HepG2 (cell line): Measurements from ENCODE around the gene FAM168A. TPM values are rescaled to one million over a fixed set of nuclear protein-coding genes. Genes with fewer than 3 reads are reported as not detected.

Experiments used
- ATAC-seq: fragments of 200-7000 bp; cut with Tn5 transposase; 3 replicates; pipeline ENCODE4 v1.9.1; 2020; ENCODE audit warnings: mild to moderate bottlenecking, moderate library complexity
- BruUV-seq: library from RNA; stranded (reverse); fragments of 400-500 nt; replicated peaks from 2 replicates; lab custom pipeline; 2021; lab: Mats Ljungman, UMichigan
- CTCF ChIA-PET: fragments of 300-600 bp; formaldehyde crosslinking; extraction: SDS; loops from one replicate; lab custom pipeline; 2021; ENCODE audit warnings: low total read pairs, inconsistent platforms, low intra/inter-chr PET ratio; lab: Yijun Ruan, JAX
- POLR2A ChIA-PET: fragments of 350-600 bp; sonication (Branson Sonifier 250); formaldehyde crosslinking; loops from one replicate; lab custom pipeline; 2020; ENCODE audit warnings: antibody characterized with exemption, inconsistent platforms; lab: Yijun Ruan, JAX
- DNase-seq: peaks from one replicate; pipeline ENCODE4 v3.0.0-alpha.2; 2015; ENCODE audit warnings: low spot score
- FAIRE-seq: peaks from 3 replicates; lab custom pipeline; 2011; peaks lifted over from hg19 to GRCh38; lab: Jason Lieb, UNC
- H2AFZ ChIP-seq: one replicate; pipeline ENCODE4 v1.6.1; 2011; ENCODE audit warnings: low read length, inconsistent platforms
- H3K27ac ChIP-seq: fragments of 300-600 bp; 3 replicates; pipeline ENCODE4 v1.8.0; 2011; ENCODE audit warnings: mixed run types, mild to moderate bottlenecking, mixed read lengths, low read length, inconsistent platforms; ENCODE audit not compliant: insufficient read depth; ENCODE audit errors: extremely low read length
- H3K27me3 ChIP-seq, 2 experiments: fragments of 200-600 bp in 1 of 2; 2 replicates in 1 of 2; 3 replicates in 1 of 2; pipeline versions ENCODE4 v1.6.0 to v1.8.0; 2011; ENCODE audit warnings: low read length in 2 of 2, mild to moderate bottlenecking in 2 of 2, moderate library complexity in 2 of 2, inconsistent platforms in 1 of 2; ENCODE audit not compliant: insufficient read depth in 2 of 2, control insufficient read depth in 1 of 2
- H3K36me3 ChIP-seq, 2 experiments: fragments of 200-600 bp in 1 of 2; replicated peaks in 1 of 2; 2 replicates in 1 of 2; 3 replicates in 1 of 2; pipeline versions ENCODE4 v1.5.1 to v1.8.0; 2011; ENCODE audit warnings: low read length in 2 of 2, inconsistent platforms in 1 of 2; ENCODE audit not compliant: insufficient read depth in 2 of 2, control insufficient read depth in 1 of 2
- H3K4me1 ChIP-seq: 2 replicates; pipeline ENCODE4 v1.5.1; 2012; ENCODE audit warnings: low read length, inconsistent platforms; ENCODE audit not compliant: insufficient read depth
- H3K4me2 ChIP-seq: 2 replicates; pipeline ENCODE4 v1.6.0; 2011; ENCODE audit warnings: low read depth, low read length, inconsistent platforms
- H3K4me3 ChIP-seq, 3 experiments: fragments of 200-600 bp in 1 of 3; sonication (generic), shearing (Covaris generic) in 1 of 3; replicated peaks in 1 of 3; 2 replicates each; pipeline ENCODE4 v1.5.1; 2011 to 2016; ENCODE audit warnings: low read length in 3 of 3, inconsistent platforms in 2 of 3, low read depth in 2 of 3, mild to moderate bottlenecking in 2 of 3, control low read depth in 1 of 3, mixed read lengths in 1 of 3; ENCODE audit not compliant: insufficient read depth in 1 of 3
- H3K79me2 ChIP-seq: one replicate; pipeline ENCODE4 v1.6.1; 2011; ENCODE audit warnings: low read length, inconsistent platforms; ENCODE audit not compliant: insufficient read depth
- H3K9ac ChIP-seq: 2 replicates; pipeline ENCODE4 v1.6.0; 2011; ENCODE audit warnings: mild to moderate bottlenecking, low read depth, low read length, inconsistent platforms; ENCODE audit not compliant: insufficient read depth
- H3K9me3 ChIP-seq: 2 replicates; pipeline ENCODE4 v1.5.1; 2012; ENCODE audit warnings: mild to moderate bottlenecking, low read length
- H4K20me1 ChIP-seq: 2 replicates; pipeline ENCODE4 v1.6.0; 2011; ENCODE audit warnings: inconsistent platforms, mild to moderate bottlenecking, low read length, moderate library complexity; ENCODE audit not compliant: insufficient read depth
- EZH2 ChIP-seq: conservative IDR thresholded peaks from 2 replicates; pipeline ENCODE4 v1.6.1; 2012; ENCODE audit warnings: mild to moderate bottlenecking, low read depth, low read length, moderate library complexity
- FOSL1 ChIP-seq: sonication (generic); formaldehyde crosslinking; IDR thresholded peaks from 2 replicates; pipeline ENCODE4 v1.9.0; 2021; ENCODE audit warnings: missing genetic modification reagents, borderline replicate concordance
- MYC ChIP-seq: sonication (generic); formaldehyde crosslinking; IDR thresholded peaks from 2 replicates; pipeline ENCODE4 v1.9.0; 2021; ENCODE audit warnings: missing genetic modification reagents, borderline replicate concordance
- RORA ChIP-seq: sonication (generic); formaldehyde crosslinking; IDR thresholded peaks from 2 replicates; pipeline ENCODE4 v1.5.0; 2020; ENCODE audit warnings: mild to moderate bottlenecking, missing genetic modification reagents, moderate library complexity
- SMC3 ChIP-seq: IDR thresholded peaks from 2 replicates; pipeline ENCODE4 v1.6.1; 2011; ENCODE audit warnings: low read length, improper control_type of control experiment
- SOX13 ChIP-seq, 3 experiments: fragments of 450-650 bp in 1 of 3; sonication (generic) in 1 of 3; formaldehyde crosslinking in 1 of 3; IDR thresholded peaks in 2 of 3; conservative IDR thresholded peaks in 1 of 3; 2 replicates each; pipeline versions ENCODE4 v1.5.0 to v1.6.1; 2016 to 2020; ENCODE audit warnings: antibody characterized with exemption in 1 of 3, mild to moderate bottlenecking in 1 of 3, missing compliant biosample characterization in 1 of 3, missing genetic modification reagents in 1 of 3, moderate library complexity in 1 of 3
- TAF15 ChIP-seq: fragments of 200-400 bp; formaldehyde crosslinking; IDR thresholded peaks from one replicate; pipeline ENCODE4 v1.6.1; 2018; ENCODE audit warnings: mild to moderate bottlenecking, low read depth, low read length; ENCODE audit not compliant: poor library complexity, severe bottlenecking
- ZFP36L2 ChIP-seq: sonication (generic); formaldehyde crosslinking; IDR thresholded peaks from 2 replicates; pipeline ENCODE4 v1.4.0; 2020; ENCODE audit warnings: missing genetic modification reagents
- ZNF264 ChIP-seq: sonication (generic); formaldehyde crosslinking; IDR thresholded peaks from 2 replicates; pipeline ENCODE4 v1.4.0; 2020; ENCODE audit warnings: missing genetic modification reagents
- ZNF567 ChIP-seq: sonication (generic); formaldehyde crosslinking; IDR thresholded peaks from 2 replicates; pipeline ENCODE4 v1.8.1; 2023; ENCODE audit warnings: mild to moderate bottlenecking, missing genetic modification reagents, borderline replicate concordance
- ZNF703 ChIP-seq: sonication (generic); formaldehyde crosslinking; IDR thresholded peaks from 2 replicates; pipeline ENCODE4 v1.5.1; 2020; ENCODE audit warnings: missing genetic modification reagents, mild to moderate bottlenecking, moderate library complexity, borderline replicate concordance
- WGBS: methylation state at CpG from one replicate; pipeline ENCODE4 v1.1.6; 2017; ENCODE audit warnings: low lambda C conversion rate; 5-methylcytosine and 5-hydroxymethylcytosine counted together
- in situ Hi-C: cut with HindIII; loops from 2 replicates; pipeline ENCODE4 v1.10.0; 2017; ENCODE audit warnings: low pct_unique_long_range_greater_than_20kb; ENCODE audit not compliant: extremely low pct_ligation_motif_present
- intact Hi-C: fragments of 100-400 bp; cut with micrococcal nuclease; formaldehyde crosslinking; loops from one replicate; pipeline ENCODE4 v1.10.0; 2022; ENCODE audit not compliant: unreplicated experiment
- polyA plus RNA-seq, 8 experiments: library from polyadenylated mRNA; depleted of rRNA in 3 of 8; stranded (reverse) in 7 of 8; unstranded in 1 of 8; fragments of >200 nt; fragmentation: Illumina TruSeq in 4 of 8; extraction: Trizol in 4 of 8; gene quantifications; 2 replicates each; pipeline versions ENCODE4 v1.2.1 to v1.2.3, GENCODE V29; 2011 to 2016; ENCODE audit warnings: low read depth in 4 of 8, missing spikeins in 1 of 8, mixed read lengths in 1 of 8; ENCODE audit not compliant: insufficient read depth in 1 of 8
- total RNA-seq, 5 experiments: library from RNA; depleted of rRNA; stranded (reverse); fragments of >200 nt; fragmentation: Illumina TruSeq; extraction: Trizol; gene quantifications; 2 replicates each; pipeline ENCODE4 v1.2.3, GENCODE V29; 2016; ENCODE audit warnings: low read depth in 1 of 5
- TF ChIP-seq, protein P1 (sequence below): sonication (generic); formaldehyde crosslinking; IDR thresholded peaks from 2 replicates; pipeline ENCODE4 v1.5.0; 2020; ENCODE audit warnings: missing genetic modification reagents
- TF ChIP-seq, protein P2 (sequence below): sonication (generic); formaldehyde crosslinking; IDR thresholded peaks from 2 replicates; pipeline ENCODE4 v1.4.0; 2020; ENCODE audit warnings: missing genetic modification reagents

FAM168A gene
- total and polyA plus RNA-seq, 2 of the 13 experiments (the other 11 are each of a cell fraction or from before 2014, with no cell fraction given): 13.9 to 15.8 TPM

DNA sequence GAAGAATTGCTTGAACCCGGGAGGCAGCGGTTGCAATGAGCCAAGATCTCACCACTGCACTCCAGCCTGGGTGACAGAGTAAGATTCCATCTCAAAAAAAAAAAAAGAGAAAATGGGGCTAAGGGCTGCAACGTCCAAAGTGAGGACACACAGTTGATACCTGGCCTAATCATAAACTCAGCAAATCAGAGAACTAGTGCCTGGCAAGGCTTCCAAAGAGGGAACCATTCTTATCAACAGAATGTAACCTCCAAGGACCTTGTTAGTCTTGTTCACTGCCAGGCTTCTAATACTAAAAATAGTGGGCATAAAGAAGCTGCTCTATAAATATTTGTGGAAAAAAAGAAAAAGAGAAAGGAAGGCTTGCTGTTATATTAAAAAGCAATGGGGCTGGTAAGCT lies 42.3 kb downstream of the FAM168A start:
- intact Hi-C loops: no loop called here
- DNase-seq (no peak), FAIRE-seq (no peak), ATAC-seq (no peak)
- Histone ChIP-seq H3K9ac (no peak overlapping the region), H3K4me2 (no peak overlapping the region), H3K36me3 (no peaks in the 10 kb centered on the region; a peak in 1 of 5 replicates), H4K20me1 (no peaks in the 10 kb centered on the region), H3K9me3 (no peaks in the 10 kb centered on the region), H3K4me3 (no peak overlapping the region), H3K27ac (no peak overlapping the region), H3K27me3 (no peaks in the 10 kb centered on the region), H3K79me2 (peaks cover 6% of the 10 kb centered on the region), H2AFZ (no peak overlapping the region), H3K4me1 (peaks cover 23% of the 10 kb centered on the region)
- in situ Hi-C loops: no loop called here
- TF ChIP-seq ZNF567 (CRISPR knock-in tag) (no peak), ZNF264 (no peak), EZH2 (no peak), RORA (CRISPR knock-in tag) (no peak)
- TF ChIP-seq, protein P1, sequence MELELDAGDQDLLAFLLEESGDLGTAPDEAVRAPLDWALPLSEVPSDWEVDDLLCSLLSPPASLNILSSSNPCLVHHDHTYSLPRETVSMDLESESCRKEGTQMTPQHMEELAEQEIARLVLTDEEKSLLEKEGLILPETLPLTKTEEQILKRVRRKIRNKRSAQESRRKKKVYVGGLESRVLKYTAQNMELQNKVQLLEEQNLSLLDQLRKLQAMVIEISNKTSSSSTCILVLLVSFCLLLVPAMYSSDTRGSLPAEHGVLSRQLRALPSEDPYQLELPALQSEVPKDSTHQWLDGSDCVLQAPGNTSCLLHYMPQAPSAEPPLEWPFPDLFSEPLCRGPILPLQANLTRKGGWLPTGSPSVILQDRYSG (CRISPR knock-in tag): no peak
- CTCF ChIA-PET: no interaction called here
- BruUV-seq: no TSS peak
- WGBS: 95% methylated on average over 3 of the region's 3 CpGs
- POLR2A ChIA-PET: no interaction called here

DNA sequence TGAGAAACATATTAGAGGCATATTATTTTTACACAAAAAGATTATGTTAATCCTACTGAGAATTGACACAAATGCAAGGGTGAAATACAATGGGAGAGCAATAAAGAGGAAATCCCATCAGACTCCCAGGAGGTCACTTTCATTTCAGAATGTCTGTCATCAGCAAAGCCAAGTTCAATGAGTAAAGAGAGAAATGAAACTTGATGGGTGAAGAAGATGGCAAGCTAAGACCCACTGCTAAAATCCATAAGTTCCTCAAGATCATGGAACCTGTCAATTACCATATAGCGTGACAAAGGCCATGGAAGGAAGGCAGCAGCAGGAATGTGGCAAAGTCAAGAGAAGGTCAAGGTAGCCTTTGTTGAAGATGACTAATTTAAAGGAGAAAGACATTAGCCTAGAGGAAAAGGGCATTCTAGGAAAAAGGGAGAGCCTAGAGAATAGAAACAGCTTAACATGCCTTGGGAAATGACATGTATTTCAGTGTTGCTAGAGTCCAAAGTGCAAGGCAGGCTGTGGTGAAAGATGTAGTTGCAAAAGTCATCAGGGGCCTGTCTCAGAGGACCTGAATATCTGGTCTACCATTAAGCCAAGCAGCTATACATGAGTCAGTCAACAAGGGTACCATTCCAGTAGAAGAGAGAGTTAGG lies 43.1 kb downstream of the FAM168A start:
- no peak overlapping the region for H3K4me2 ChIP-seq
- no peaks in the 10 kb centered on the region for H4K20me1 ChIP-seq
- H3K27ac ChIP-seq: no peak overlapping the region
- BruUV-seq: no TSS peak
- H3K4me3 ChIP-seq: no peak overlapping the region
- in situ Hi-C loops: no loop called here
- peak; percentile 72 for FAIRE-seq
- no peak overlapping the region for H2AFZ ChIP-seq
- intact Hi-C loops: no loop called here
- peak; percentile 89 for ATAC-seq
- no peaks in the 10 kb centered on the region for H3K27me3 ChIP-seq
- DNase-seq: peak; percentile 82
- peaks cover 6% of the 10 kb centered on the region for H3K79me2 ChIP-seq
- WGBS: 89% methylated on average over 1 of the region's 1 CpG
- H3K9me3 ChIP-seq: no peaks in the 10 kb centered on the region
- H3K36me3 ChIP-seq: no peaks in the 10 kb centered on the region; a peak in 1 of 5 replicates
- ChIA-PET CTCF (no interaction called here), POLR2A (interaction anchor here (0.6 kb wide), 1 partner anchor 43 kb away, joined by 5 read pairs; the partner anchor contains the start of gene FAM168A)
- no peak overlapping the region for H3K9ac ChIP-seq
- peaks cover 23% of the 10 kb centered on the region for H3K4me1 ChIP-seq
- no peak for TF ChIP-seq TAF15
- TF ChIP-seq ZNF703 (CRISPR knock-in tag): no peak
- peak; percentile 21; the same call in 1 of the 2 replicates for TF ChIP-seq SMC3
- TF ChIP-seq, protein P2, sequence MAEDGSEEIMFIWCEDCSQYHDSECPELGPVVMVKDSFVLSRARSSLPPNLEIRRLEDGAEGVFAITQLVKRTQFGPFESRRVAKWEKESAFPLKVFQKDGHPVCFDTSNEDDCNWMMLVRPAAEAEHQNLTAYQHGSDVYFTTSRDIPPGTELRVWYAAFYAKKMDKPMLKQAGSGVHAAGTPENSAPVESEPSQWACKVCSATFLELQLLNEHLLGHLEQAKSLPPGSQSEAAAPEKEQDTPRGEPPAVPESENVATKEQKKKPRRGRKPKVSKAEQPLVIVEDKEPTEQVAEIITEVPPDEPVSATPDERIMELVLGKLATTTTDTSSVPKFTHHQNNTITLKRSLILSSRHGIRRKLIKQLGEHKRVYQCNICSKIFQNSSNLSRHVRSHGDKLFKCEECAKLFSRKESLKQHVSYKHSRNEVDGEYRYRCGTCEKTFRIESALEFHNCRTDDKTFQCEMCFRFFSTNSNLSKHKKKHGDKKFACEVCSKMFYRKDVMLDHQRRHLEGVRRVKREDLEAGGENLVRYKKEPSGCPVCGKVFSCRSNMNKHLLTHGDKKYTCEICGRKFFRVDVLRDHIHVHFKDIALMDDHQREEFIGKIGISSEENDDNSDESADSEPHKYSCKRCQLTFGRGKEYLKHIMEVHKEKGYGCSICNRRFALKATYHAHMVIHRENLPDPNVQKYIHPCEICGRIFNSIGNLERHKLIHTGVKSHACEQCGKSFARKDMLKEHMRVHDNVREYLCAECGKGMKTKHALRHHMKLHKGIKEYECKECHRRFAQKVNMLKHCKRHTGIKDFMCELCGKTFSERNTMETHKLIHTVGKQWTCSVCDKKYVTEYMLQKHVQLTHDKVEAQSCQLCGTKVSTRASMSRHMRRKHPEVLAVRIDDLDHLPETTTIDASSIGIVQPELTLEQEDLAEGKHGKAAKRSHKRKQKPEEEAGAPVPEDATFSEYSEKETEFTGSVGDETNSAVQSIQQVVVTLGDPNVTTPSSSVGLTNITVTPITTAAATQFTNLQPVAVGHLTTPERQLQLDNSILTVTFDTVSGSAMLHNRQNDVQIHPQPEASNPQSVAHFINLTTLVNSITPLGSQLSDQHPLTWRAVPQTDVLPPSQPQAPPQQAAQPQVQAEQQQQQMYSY: no peak
- no peak for TF ChIP-seq ZFP36L2 (CRISPR knock-in tag)
- no peak for TF ChIP-seq SOX13 (IDR thresholded peaks at IDR 0.05)
- peak in 1 of 2 experiments; percentile 44; a peak in 1 of 4 replicates for TF ChIP-seq SOX13 (CRISPR knock-in tag; conservative IDR thresholded peaks at IDR 0.05 in 1 of 2, IDR thresholded peaks at IDR 0.05 in 1 of 2)
- no peak for TF ChIP-seq MYC (CRISPR knock-in tag)
- no peak for TF ChIP-seq FOSL1
